ENCODE results near the gene OLFM1.

GRCh38 chr9:135147938-135148337 lies 60.5 kb downstream of the OLFM1 start:
- TF ChIP-seq, protein P1, sequence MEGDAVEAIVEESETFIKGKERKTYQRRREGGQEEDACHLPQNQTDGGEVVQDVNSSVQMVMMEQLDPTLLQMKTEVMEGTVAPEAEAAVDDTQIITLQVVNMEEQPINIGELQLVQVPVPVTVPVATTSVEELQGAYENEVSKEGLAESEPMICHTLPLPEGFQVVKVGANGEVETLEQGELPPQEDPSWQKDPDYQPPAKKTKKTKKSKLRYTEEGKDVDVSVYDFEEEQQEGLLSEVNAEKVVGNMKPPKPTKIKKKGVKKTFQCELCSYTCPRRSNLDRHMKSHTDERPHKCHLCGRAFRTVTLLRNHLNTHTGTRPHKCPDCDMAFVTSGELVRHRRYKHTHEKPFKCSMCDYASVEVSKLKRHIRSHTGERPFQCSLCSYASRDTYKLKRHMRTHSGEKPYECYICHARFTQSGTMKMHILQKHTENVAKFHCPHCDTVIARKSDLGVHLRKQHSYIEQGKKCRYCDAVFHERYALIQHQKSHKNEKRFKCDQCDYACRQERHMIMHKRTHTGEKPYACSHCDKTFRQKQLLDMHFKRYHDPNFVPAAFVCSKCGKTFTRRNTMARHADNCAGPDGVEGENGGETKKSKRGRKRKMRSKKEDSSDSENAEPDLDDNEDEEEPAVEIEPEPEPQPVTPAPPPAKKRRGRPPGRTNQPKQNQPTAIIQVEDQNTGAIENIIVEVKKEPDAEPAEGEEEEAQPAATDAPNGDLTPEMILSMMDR (IDR thresholded peaks at IDR 0.05 in 4 of 5, conservative IDR thresholded peaks at IDR 0.05 in 1 of 5): no peak
- no peak for TF ChIP-seq POLR2A (IDR thresholded peaks at IDR 0.05)

Measured in gastrocnemius medialis (tissue), 4 donors.